K562 (cell line): ENCODE measurements around the gene CEP41. TPM values are rescaled to one million over a fixed set of nuclear protein-coding genes. Genes with fewer than 3 reads are reported as not detected.
A peak's percentile ranks its signal among the peaks of the same experiment; 100 is the strongest.

ENCODE experiments used
- ATAC-seq: fragments of 200-7000 bp; cut with Tn5 transposase; 3 replicates; pipeline ENCODE4 v1.9.1; 2020; ENCODE audit warnings: moderate library complexity
- BruUV-seq: library from RNA; stranded (reverse); fragments of 400-500 nt; replicated peaks from 2 replicates; lab custom pipeline; 2021; lab: Mats Ljungman, UMichigan
- CTCF ChIA-PET: fragments of 300-600 bp; formaldehyde crosslinking; extraction: SDS; loops from one replicate; lab custom pipeline; 2021; ENCODE audit warnings: low intra/inter-chr PET ratio; lab: Yijun Ruan, JAX
- POLR2A ChIA-PET: fragments of 300-600, 350-650 bp; sonication (Branson Sonifier 250); formaldehyde crosslinking; extraction: SDS; loops from one replicate; lab custom pipeline; 2021; ENCODE audit warnings: antibody characterized with exemption, inconsistent platforms; lab: Yijun Ruan, JAX
- DNase-seq, 4 experiments: peaks; one replicate each; pipeline versions ENCODE4 v3.0.0 to v3.0.0-alpha.2; 2011 to 2018; ENCODE audit warnings: low spot score in 3 of 4, mixed read lengths in 3 of 4; ENCODE audit errors: extremely low read depth in 1 of 4
- FAIRE-seq: peaks from 2 replicates; lab custom pipeline; 2011; peaks lifted over from hg19 to GRCh38; lab: Jason Lieb, UNC
- H2AFZ ChIP-seq: 2 replicates; pipeline ENCODE4 v1.6.0; 2011; ENCODE audit warnings: low read depth, low read length, control low read depth, inconsistent platforms
- H3K27ac ChIP-seq: fragments of 200-600 bp; 3 replicates; pipeline ENCODE4 v1.8.0; 2011; ENCODE audit warnings: low read depth, mild to moderate bottlenecking, control low read depth, inconsistent platforms, low read length, moderate library complexity, mixed read lengths; ENCODE audit errors: extremely low read depth
- H3K27me3 ChIP-seq, 2 experiments: fragments of 300-600 bp in 1 of 2; 2 replicates in 1 of 2; 3 replicates in 1 of 2; pipeline versions ENCODE4 v1.6.0 to v1.8.0; 2011; ENCODE audit warnings: inconsistent platforms in 2 of 2, low read length in 2 of 2, mild to moderate bottlenecking in 1 of 2, mixed read lengths in 1 of 2, moderate library complexity in 1 of 2; ENCODE audit not compliant: control insufficient read depth in 2 of 2, insufficient read depth in 2 of 2
- H3K36me3 ChIP-seq: fragments of 300-600 bp; 3 replicates; pipeline ENCODE4 v1.8.0; 2011; ENCODE audit warnings: mild to moderate bottlenecking, low read length, inconsistent platforms; ENCODE audit not compliant: control insufficient read depth, insufficient read depth
- H3K4me1 ChIP-seq, 2 experiments: fragments of 200-600 bp in 1 of 2; replicated peaks in 1 of 2; 2 replicates in 1 of 2; 3 replicates in 1 of 2; pipeline versions ENCODE4 v1.5.1 to v1.8.0; 2011; ENCODE audit warnings: inconsistent platforms in 2 of 2, low read length in 2 of 2, mild to moderate bottlenecking in 1 of 2, mixed read lengths in 1 of 2, moderate library complexity in 1 of 2; ENCODE audit not compliant: control insufficient read depth in 2 of 2, insufficient read depth in 2 of 2
- H3K4me2 ChIP-seq: 2 replicates; pipeline ENCODE4 v1.6.1; 2011; ENCODE audit warnings: low read length, control low read depth, inconsistent platforms, mixed read lengths; ENCODE audit not compliant: insufficient read depth
- H3K4me3 ChIP-seq: fragments of 200-600 bp; sonication (generic), shearing (Covaris generic); 2 replicates; pipeline ENCODE4 v1.5.1; 2016; ENCODE audit warnings: control low read depth, inconsistent platforms
- H3K79me2 ChIP-seq: fragments of 200-600 bp; 3 replicates; pipeline ENCODE4 v1.8.0; 2011; ENCODE audit warnings: low read length, inconsistent platforms; ENCODE audit not compliant: control insufficient read depth, insufficient read depth
- H3K9ac ChIP-seq, 2 experiments: 2 replicates each; pipeline versions ENCODE4 v1.6.0 to v1.6.1; 2011; ENCODE audit warnings: low read depth in 2 of 2, low read length in 2 of 2, control low read depth in 1 of 2, inconsistent platforms in 1 of 2, mild to moderate bottlenecking in 1 of 2, mixed read lengths in 1 of 2; ENCODE audit not compliant: insufficient read depth in 1 of 2
- H3K9me1 ChIP-seq: one replicate; pipeline ENCODE4 v1.6.0; 2011; ENCODE audit warnings: inconsistent platforms, mild to moderate bottlenecking, low read length, moderate library complexity; ENCODE audit not compliant: control insufficient read depth, insufficient read depth
- H3K9me3 ChIP-seq: replicated peaks from 2 replicates; pipeline ENCODE4 v1.5.1; 2011; ENCODE audit warnings: low read depth, low read length, inconsistent platforms; ENCODE audit not compliant: control insufficient read depth, insufficient read depth
- H4K20me1 ChIP-seq: replicated peaks from 2 replicates; pipeline ENCODE4 v1.6.1; 2011; ENCODE audit warnings: low read length, inconsistent platforms, mixed read lengths; ENCODE audit not compliant: control insufficient read depth, insufficient read depth
- HNRNPLL ChIP-seq: fragments of 200-400 bp; formaldehyde crosslinking; IDR thresholded peaks from 2 replicates; pipeline ENCODE4 v1.6.1; 2017; ENCODE audit warnings: low read length, low read depth, mild to moderate bottlenecking; ENCODE audit not compliant: poor library complexity, severe bottlenecking
- NFIC ChIP-seq: fragments of 450-650 bp; IDR thresholded peaks from 2 replicates; pipeline ENCODE4 v1.6.1; 2017; ENCODE audit warnings: mild to moderate bottlenecking, inconsistent platforms
- NFIX ChIP-seq: fragments of 250-450 bp; sonication (Bioruptor Pico); IDR thresholded peaks from 2 replicates; pipeline ENCODE4 v1.4.0; 2020; ENCODE audit warnings: low read depth, mild to moderate bottlenecking, moderate library complexity
- REST ChIP-seq, 2 experiments: fragments of 450-650 bp; formaldehyde crosslinking in 1 of 2; IDR thresholded peaks; 2 replicates each; pipeline versions ENCODE4 v1.4.0 to v1.6.1; 2014 to 2020; ENCODE audit warnings: mild to moderate bottlenecking in 2 of 2, borderline replicate concordance in 1 of 2, low read depth in 1 of 2
- ZBTB12 ChIP-seq: fragments of 250-450 bp; sonication (Bioruptor Pico); IDR thresholded peaks from 2 replicates; pipeline ENCODE4 v1.4.0; 2020
- WGBS: fragments of 100-300 bp; shearing (Covaris generic); methylation state at CpG from one replicate; pipeline ENCODE4 v1.1.6; 2016; ENCODE audit warnings: low coverage, mixed read lengths; ENCODE audit not compliant: insufficient coverage; ENCODE audit errors: missing lambda C conversion rate; 5-methylcytosine and 5-hydroxymethylcytosine counted together
- in situ Hi-C: fragments of 300-500 bp; cut with MboI; formaldehyde crosslinking; loops from 4 replicates; pipeline ENCODE4 v1.15.0; 2018; ENCODE audit warnings: inconsistent platforms, mixed read lengths
- intact Hi-C: fragments of 100-400 bp; cut with micrococcal nuclease; formaldehyde crosslinking; loops from 2 replicates; pipeline ENCODE4 v1.14.2; 2022
- polyA plus RNA-seq, 8 experiments: library from polyadenylated mRNA; depleted of rRNA in 4 of 8; stranded (reverse) in 5 of 8; unstranded in 3 of 8; fragments of >200 nt; fragmentation: Nextera tagmentation in 2 of 8; fragmentation: Illumina TruSeq in 1 of 8; extraction: Ambion mirVana in 2 of 8; extraction: Trizol in 1 of 8; gene quantifications; 2 replicates each; pipeline versions ENCODE4 v1.2.1 to v1.2.3, GENCODE V29; 2011 to 2014; ENCODE audit warnings: inconsistent platforms in 1 of 8, missing spikeins in 1 of 8
- total RNA-seq, 7 experiments: library from RNA; depleted of rRNA in 6 of 7; stranded (reverse); fragments of >200 nt in 6 of 7; fragmentation: Illumina TruSeq in 2 of 7; extraction: Trizol in 2 of 7; gene quantifications; 2 replicates each; pipeline versions ENCODE4 v1.2.1 to v1.2.3, GENCODE V29; 2011 to 2021; ENCODE audit warnings: low replicate concordance in 1 of 7

CEP41 gene
- total and polyA plus RNA-seq, 9 of the 15 experiments (the other 6 are each of a cell fraction or from before 2014, with no cell fraction given) = 1.5 to 15.5 (median 6.4) TPM

- Histone ChIP-seq H2AFZ (no peak overlapping the region), H3K4me1 (no peaks in the 10 kb centered on the region; a peak in 2 of 5 replicates), H3K9ac (no peak overlapping the region), H3K27ac (no peak overlapping the region), H3K9me1 (no peaks in the 10 kb centered on the region), H4K20me1 (no peaks in the 10 kb centered on the region), H3K79me2 (no peaks in the 10 kb centered on the region), H3K9me3 (peaks cover 4% of the 10 kb centered on the region; the same call in 1 of the 2 replicates)
- ChIA-PET POLR2A (interaction anchor here (2.1 kb wide), 1 partner anchor 8 kb away, joined by 8 read pairs; no protein-coding TSS in a partner anchor), CTCF (no interaction called here)
- in situ Hi-C loops = no loop called here
- DNase-seq (peak in 1 of 4 experiments; percentile 21), FAIRE-seq (no peak)
- intact Hi-C loops = loop anchor here (10.0 kb wide), 1 partner anchor 290 kb away; the partner anchor contains the start of gene KLHDC10
- TF ChIP-seq ZBTB12 (CRISPR knock-in tag) (no peak), REST (IDR thresholded peaks at IDR 0.05; ENCODE audit: borderline replicate concordance) (peak; percentile 21; the same call in 1 of the 2 replicates), REST (CRISPR knock-in tag; IDR thresholded peaks at IDR 0.05; ENCODE audit: low read depth) (no peak), NFIC (peak; percentile 93), NFIX (CRISPR knock-in tag) (peak; percentile 44; the same call in 1 of the 2 replicates), HNRNPLL (no peak)
- TF ChIP-seq, all 486 proteins: peak for 3
- no TSS peak for BruUV-seq
- Histone ChIP-seq H3K27me3 (peaks cover 15 to 38% of the 10 kb centered on the region in 2 experiments), H3K4me2 (no peak overlapping the region), H3K36me3 (no peaks in the 10 kb centered on the region), H3K4me3 (no peak overlapping the region)
- 11% methylated on average over 4 of the region's 4 CpGs for WGBS
- no peak for ATAC-seq
These were observed 76.4 kb downstream of the CEP41 start for GRCh38 chr7:130364451-130364850.
